ENCODE data around the gene FRMD4A.

The FRMD4A gene

DNA sequence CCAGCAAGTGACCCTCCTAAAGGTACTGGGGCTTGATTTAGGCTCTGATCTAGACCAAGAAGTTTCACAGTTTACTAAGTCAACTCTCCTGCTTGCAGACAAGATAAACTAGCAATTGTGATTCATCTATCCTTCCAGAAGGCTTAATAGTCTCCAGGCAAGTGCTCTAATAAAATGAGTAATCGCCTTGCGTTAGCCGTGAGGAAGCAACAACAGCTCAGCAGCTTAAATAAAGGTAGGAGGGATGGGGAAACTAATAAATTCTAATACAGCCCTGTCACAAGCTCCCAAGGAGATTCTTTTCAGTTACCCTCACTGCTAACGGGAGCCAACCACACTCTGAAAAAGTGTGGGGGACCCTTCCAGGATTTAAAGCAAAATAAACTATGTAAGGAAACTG lies 48.4 kb downstream of the FRMD4A start:
- ATAC-seq (ENCODE audit: insufficient read depth, low read depth): no peak
- DNase-seq: no peak
- H3K4me1 ChIP-seq (ENCODE audit: insufficient read depth, low read length): no peaks in the 10 kb centered on the region

DNA sequence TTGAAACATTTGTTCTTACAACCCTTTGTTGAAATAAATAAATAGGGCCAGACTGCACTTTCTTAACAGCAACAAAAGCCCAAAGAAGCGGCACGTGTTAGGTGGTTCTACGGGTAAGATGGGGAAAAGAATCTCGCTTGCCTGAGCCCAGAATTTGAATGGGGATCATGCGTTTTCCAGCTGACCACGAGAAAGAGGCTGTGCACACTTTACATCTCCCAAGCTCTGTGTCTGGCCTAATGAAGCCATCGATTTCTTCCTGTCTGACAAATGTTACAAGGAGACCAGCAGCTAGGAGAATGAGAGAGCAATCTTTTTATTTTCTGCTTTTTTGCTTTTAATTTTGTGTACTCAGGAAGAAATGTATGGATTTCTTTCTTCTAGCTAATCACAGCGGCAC lies 52.2 kb downstream of the FRMD4A start:
- H3K27me3 ChIP-seq (ENCODE audit: insufficient read depth, low read length, poor library complexity): no peaks in the 10 kb centered on the region
- TF ChIP-seq EZH2 (IDR thresholded peaks at IDR 0.05; ENCODE audit: borderline replicate concordance, low read depth, low read length, severe bottlenecking): no peak
- TF ChIP-seq, protein P1, sequence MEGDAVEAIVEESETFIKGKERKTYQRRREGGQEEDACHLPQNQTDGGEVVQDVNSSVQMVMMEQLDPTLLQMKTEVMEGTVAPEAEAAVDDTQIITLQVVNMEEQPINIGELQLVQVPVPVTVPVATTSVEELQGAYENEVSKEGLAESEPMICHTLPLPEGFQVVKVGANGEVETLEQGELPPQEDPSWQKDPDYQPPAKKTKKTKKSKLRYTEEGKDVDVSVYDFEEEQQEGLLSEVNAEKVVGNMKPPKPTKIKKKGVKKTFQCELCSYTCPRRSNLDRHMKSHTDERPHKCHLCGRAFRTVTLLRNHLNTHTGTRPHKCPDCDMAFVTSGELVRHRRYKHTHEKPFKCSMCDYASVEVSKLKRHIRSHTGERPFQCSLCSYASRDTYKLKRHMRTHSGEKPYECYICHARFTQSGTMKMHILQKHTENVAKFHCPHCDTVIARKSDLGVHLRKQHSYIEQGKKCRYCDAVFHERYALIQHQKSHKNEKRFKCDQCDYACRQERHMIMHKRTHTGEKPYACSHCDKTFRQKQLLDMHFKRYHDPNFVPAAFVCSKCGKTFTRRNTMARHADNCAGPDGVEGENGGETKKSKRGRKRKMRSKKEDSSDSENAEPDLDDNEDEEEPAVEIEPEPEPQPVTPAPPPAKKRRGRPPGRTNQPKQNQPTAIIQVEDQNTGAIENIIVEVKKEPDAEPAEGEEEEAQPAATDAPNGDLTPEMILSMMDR (IDR thresholded peaks at IDR 0.05; ENCODE audit: borderline replicate concordance, extremely low read depth, low read length, poor library complexity, severe bottlenecking): no peak
- no peak for DNase-seq
- no peak overlapping the region for H3K4me2 ChIP-seq (ENCODE audit: insufficient read depth, low read length)
- no peak overlapping the region for H3K27ac ChIP-seq (ENCODE audit: low read length)
- no peak overlapping the region for H2AFZ ChIP-seq (ENCODE audit: low read depth, low read length)
- ATAC-seq (ENCODE audit: insufficient read depth, low read depth): no peak
- no peaks in the 10 kb centered on the region for H3K79me2 ChIP-seq (ENCODE audit: insufficient read depth, low read length)
- no peak overlapping the region for H3K9ac ChIP-seq (ENCODE audit: low read depth, low read length)
- H4K20me1 ChIP-seq (ENCODE audit: insufficient read depth, low read length): no peaks in the 10 kb centered on the region
- no peaks in the 10 kb centered on the region for H3K9me3 ChIP-seq (ENCODE audit: insufficient read depth, low read length, severe bottlenecking)
- H3K36me3 ChIP-seq (ENCODE audit: insufficient read depth, low read length): no peaks in the 10 kb centered on the region
- H3K4me3 ChIP-seq (ENCODE audit: low read depth in 1 of 2, low read length in 2 of 2): no peak overlapping the region
- H3K4me1 ChIP-seq (ENCODE audit: insufficient read depth, low read length): no peaks in the 10 kb centered on the region

More for the DNA sequence above, 48.4 kb downstream of the FRMD4A start:
- Histone ChIP-seq H3K4me3 (ENCODE audit: low read depth in 1 of 2, low read length in 2 of 2) (no peak overlapping the region), H3K9me3 (ENCODE audit: insufficient read depth, low read length, severe bottlenecking) (peaks cover 2% of the 10 kb centered on the region), H3K4me2 (ENCODE audit: insufficient read depth, low read length) (no peak overlapping the region), H3K27me3 (ENCODE audit: insufficient read depth, low read length, poor library complexity) (no peaks in the 10 kb centered on the region), H4K20me1 (ENCODE audit: insufficient read depth, low read length) (no peaks in the 10 kb centered on the region), H3K9ac (ENCODE audit: low read depth, low read length) (no peak overlapping the region), H3K27ac (ENCODE audit: low read length) (no peak overlapping the region), H3K79me2 (ENCODE audit: insufficient read depth, low read length) (no peaks in the 10 kb centered on the region), H3K36me3 (ENCODE audit: insufficient read depth, low read length) (no peaks in the 10 kb centered on the region), H2AFZ (ENCODE audit: low read depth, low read length) (no peak overlapping the region)
- no peak for TF ChIP-seq EZH2 (IDR thresholded peaks at IDR 0.05; ENCODE audit: borderline replicate concordance, low read depth, low read length, severe bottlenecking)
- TF ChIP-seq, protein P1 (IDR thresholded peaks at IDR 0.05; ENCODE audit: borderline replicate concordance, extremely low read depth, low read length, poor library complexity, severe bottlenecking): no peak

DNA sequence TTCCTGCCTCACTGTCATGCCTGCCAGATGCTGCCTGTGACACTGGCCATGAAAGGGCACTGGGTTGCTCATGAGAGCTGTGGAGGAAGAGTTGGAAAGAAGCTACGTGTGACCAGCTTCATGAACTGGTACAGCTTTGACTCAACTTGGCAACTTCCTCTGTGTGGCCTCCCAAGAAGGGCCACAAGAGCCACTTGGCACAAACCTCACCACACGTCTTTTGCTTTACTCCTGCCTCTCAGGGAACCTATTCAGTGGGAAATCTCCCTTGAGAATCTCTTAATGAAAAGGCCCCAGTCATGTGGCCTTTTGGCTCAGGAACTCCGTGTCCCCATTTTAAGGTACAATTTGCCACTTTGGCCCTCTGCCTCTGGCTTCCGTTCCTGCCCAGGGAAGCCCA lies 54.5 kb downstream of the FRMD4A start:
- Histone ChIP-seq H3K9ac (ENCODE audit: low read depth, low read length) (no peak overlapping the region), H3K4me1 (ENCODE audit: insufficient read depth, low read length) (no peaks in the 10 kb centered on the region), H3K27ac (ENCODE audit: low read length) (no peak overlapping the region), H2AFZ (ENCODE audit: low read depth, low read length) (no peak overlapping the region), H3K4me3 (ENCODE audit: low read depth in 1 of 2, low read length in 2 of 2) (no peak overlapping the region), H3K27me3 (ENCODE audit: insufficient read depth, low read length, poor library complexity) (no peaks in the 10 kb centered on the region), H3K9me3 (ENCODE audit: insufficient read depth, low read length, severe bottlenecking) (no peaks in the 10 kb centered on the region), H3K36me3 (ENCODE audit: insufficient read depth, low read length) (no peaks in the 10 kb centered on the region), H3K79me2 (ENCODE audit: insufficient read depth, low read length) (no peaks in the 10 kb centered on the region), H3K4me2 (ENCODE audit: insufficient read depth, low read length) (no peak overlapping the region), H4K20me1 (ENCODE audit: insufficient read depth, low read length) (no peaks in the 10 kb centered on the region)
- ATAC-seq (ENCODE audit: insufficient read depth, low read depth) (no peak), DNase-seq (no peak)
- TF ChIP-seq, protein P1 (IDR thresholded peaks at IDR 0.05; ENCODE audit: borderline replicate concordance, extremely low read depth, low read length, poor library complexity, severe bottlenecking): no peak
- TF ChIP-seq EZH2 (IDR thresholded peaks at IDR 0.05; ENCODE audit: borderline replicate concordance, low read depth, low read length, severe bottlenecking): no peak

DNA sequence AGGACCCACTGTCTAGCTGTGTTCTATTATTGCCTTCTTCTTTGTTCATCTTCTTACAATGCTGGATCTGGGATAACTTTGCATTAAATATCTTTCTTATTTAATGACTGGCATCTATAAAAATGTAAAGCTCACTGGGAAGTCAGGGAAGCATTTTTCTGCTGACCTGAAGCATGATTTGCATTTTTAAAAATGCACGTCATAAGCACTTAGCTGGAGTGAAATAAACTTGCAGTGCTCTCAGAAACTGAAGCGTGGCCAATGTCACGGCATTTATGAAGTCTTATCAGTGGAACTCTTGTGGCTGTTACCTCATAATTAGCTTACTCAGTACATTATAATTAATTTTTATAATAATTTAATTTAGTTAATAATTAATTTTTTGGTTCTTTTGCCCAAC lies 59.1 kb downstream of the FRMD4A start:
- no peak for ATAC-seq (ENCODE audit: insufficient read depth, low read depth)
- Histone ChIP-seq H4K20me1 (ENCODE audit: insufficient read depth, low read length) (no peaks in the 10 kb centered on the region), H3K79me2 (ENCODE audit: insufficient read depth, low read length) (no peaks in the 10 kb centered on the region), H3K9ac (ENCODE audit: low read depth, low read length) (no peak overlapping the region), H3K4me2 (ENCODE audit: insufficient read depth, low read length) (no peak overlapping the region), H3K36me3 (ENCODE audit: insufficient read depth, low read length) (no peaks in the 10 kb centered on the region), H2AFZ (ENCODE audit: low read depth, low read length) (no peak overlapping the region), H3K27ac (ENCODE audit: low read length) (no peak overlapping the region), H3K9me3 (ENCODE audit: insufficient read depth, low read length, severe bottlenecking) (no peaks in the 10 kb centered on the region), H3K27me3 (ENCODE audit: insufficient read depth, low read length, poor library complexity) (peaks cover 4% of the 10 kb centered on the region), H3K4me3 (ENCODE audit: low read depth in 1 of 2, low read length in 2 of 2) (no peak overlapping the region), H3K4me1 (ENCODE audit: insufficient read depth, low read length) (no peaks in the 10 kb centered on the region)
- TF ChIP-seq EZH2 (IDR thresholded peaks at IDR 0.05; ENCODE audit: borderline replicate concordance, low read depth, low read length, severe bottlenecking): no peak
- TF ChIP-seq, protein P1 (IDR thresholded peaks at IDR 0.05; ENCODE audit: borderline replicate concordance, extremely low read depth, low read length, poor library complexity, severe bottlenecking): no peak
- DNase-seq: no peak
